HepG2 (cell line): Measurements from ENCODE around the gene INO80E. TPM values are rescaled to one million over a fixed set of nuclear protein-coding genes. Genes with fewer than 3 reads are reported as not detected.

Experiments used
- ARHGAP35 ChIP-seq: sonication (generic); formaldehyde crosslinking; IDR thresholded peaks from 2 replicates; pipeline ENCODE4 v1.9.0; 2022; ENCODE audit warnings: mild to moderate bottlenecking, inconsistent platforms, moderate library complexity, missing genetic modification reagents, borderline replicate concordance
- ARID4A ChIP-seq: sonication (generic); formaldehyde crosslinking; IDR thresholded peaks from 2 replicates; pipeline ENCODE4 v1.5.0; 2020; ENCODE audit warnings: mild to moderate bottlenecking, missing genetic modification reagents, borderline replicate concordance
- CBX2 ChIP-seq, 2 experiments: fragments of 200-600 bp in 1 of 2; sonication (generic); formaldehyde crosslinking in 1 of 2; IDR thresholded peaks; 2 replicates each; pipeline versions ENCODE4 v1.7.0 to v1.8.1; 2018 to 2022; ENCODE audit warnings: low read depth in 2 of 2, low read length in 1 of 2, mild to moderate bottlenecking in 1 of 2, missing genetic modification reagents in 1 of 2
- DBP ChIP-seq: sonication (generic); formaldehyde crosslinking; IDR thresholded peaks from 2 replicates; pipeline ENCODE4 v1.4.0; 2020; ENCODE audit warnings: missing genetic modification reagents; ENCODE audit errors: not compliant biosample characterization
- GPBP1L1 ChIP-seq: sonication (generic); formaldehyde crosslinking; IDR thresholded peaks from 2 replicates; pipeline ENCODE4 v1.5.0; 2020; ENCODE audit warnings: mild to moderate bottlenecking, missing genetic modification reagents
- HNRNPL ChIP-seq: fragments of 200-400 bp; formaldehyde crosslinking; IDR thresholded peaks from 2 replicates; pipeline ENCODE4 v1.6.1; 2017; ENCODE audit warnings: mild to moderate bottlenecking, low read depth, low read length
- NCOA2 ChIP-seq: sonication (generic); formaldehyde crosslinking; IDR thresholded peaks from 2 replicates; pipeline ENCODE4 v1.8.0; 2022; ENCODE audit warnings: inconsistent platforms
- NCOR1 ChIP-seq: fragments of 200-600 bp; sonication (generic); IDR thresholded peaks from 2 replicates; pipeline ENCODE4 v1.7.0; 2017; ENCODE audit warnings: antibody characterized with exemption, low read length, borderline replicate concordance
- POGK ChIP-seq: sonication (generic); formaldehyde crosslinking; conservative IDR thresholded peaks from 2 replicates; pipeline ENCODE4 v1.8.0; 2022; ENCODE audit warnings: mild to moderate bottlenecking, moderate library complexity, missing genetic modification reagents
- POLR2AphosphoS5 ChIP-seq: IDR thresholded peaks from 2 replicates; pipeline ENCODE4 v1.6.1; 2012; ENCODE audit warnings: low read depth, low read length
- SMAD3 ChIP-seq: sonication (generic); formaldehyde crosslinking; IDR thresholded peaks from 2 replicates; pipeline ENCODE4 v1.4.0; 2020; ENCODE audit warnings: missing genetic modification reagents
- STAG1 ChIP-seq: sonication (generic); formaldehyde crosslinking; IDR thresholded peaks from 2 replicates; pipeline ENCODE4 v1.4.0; 2020; ENCODE audit warnings: missing genetic modification reagents
- TAF15 ChIP-seq: fragments of 200-400 bp; formaldehyde crosslinking; IDR thresholded peaks from one replicate; pipeline ENCODE4 v1.6.1; 2018; ENCODE audit warnings: mild to moderate bottlenecking, low read depth, low read length; ENCODE audit not compliant: poor library complexity, severe bottlenecking
- TEAD2 ChIP-seq: sonication (generic); formaldehyde crosslinking; IDR thresholded peaks from 2 replicates; pipeline ENCODE4 v1.9.0; 2021; ENCODE audit warnings: missing genetic modification reagents
- ZNF20 ChIP-seq: sonication (generic); formaldehyde crosslinking; IDR thresholded peaks from 2 replicates; pipeline ENCODE4 v1.4.0; 2020; ENCODE audit warnings: mild to moderate bottlenecking, moderate library complexity, missing genetic modification reagents
- ZNF225 ChIP-seq: sonication (generic); formaldehyde crosslinking; IDR thresholded peaks from 2 replicates; pipeline ENCODE4 v1.4.0; 2020; ENCODE audit warnings: mild to moderate bottlenecking, missing genetic modification reagents
- ZNF335 ChIP-seq: sonication (generic); formaldehyde crosslinking; IDR thresholded peaks from 2 replicates; pipeline ENCODE4 v1.4.0; 2020; ENCODE audit warnings: missing genetic modification reagents
- ZNF337 ChIP-seq: sonication (generic); formaldehyde crosslinking; IDR thresholded peaks from 2 replicates; pipeline ENCODE4 v1.5.1; 2020; ENCODE audit warnings: missing genetic modification reagents, low read depth, mild to moderate bottlenecking, borderline replicate concordance
- polyA plus RNA-seq, 8 experiments: library from polyadenylated mRNA; depleted of rRNA in 3 of 8; stranded (reverse) in 7 of 8; unstranded in 1 of 8; fragments of >200 nt; fragmentation: Illumina TruSeq in 4 of 8; extraction: Trizol in 4 of 8; gene quantifications; 2 replicates each; pipeline versions ENCODE4 v1.2.1 to v1.2.3, GENCODE V29; 2011 to 2016; ENCODE audit warnings: low read depth in 4 of 8, missing spikeins in 1 of 8, mixed read lengths in 1 of 8; ENCODE audit not compliant: insufficient read depth in 1 of 8
- total RNA-seq, 5 experiments: library from RNA; depleted of rRNA; stranded (reverse); fragments of >200 nt; fragmentation: Illumina TruSeq; extraction: Trizol; gene quantifications; 2 replicates each; pipeline ENCODE4 v1.2.3, GENCODE V29; 2016; ENCODE audit warnings: low read depth in 1 of 5

Gene INO80E
- total and polyA plus RNA-seq, 2 of the 13 experiments (the other 11 are each of a cell fraction or from before 2014, with no cell fraction given), result 25.8 to 45.6 TPM

- peak; percentile 98; the same call in 1 of the 2 replicates for TF ChIP-seq ARID4A
- TF ChIP-seq NCOR1, result 0 out of 2 replicates have a peak, but pooled peaks have one; percentile 36
- peak; percentile 39; the same call in 1 of the 2 replicates for TF ChIP-seq NCOA2
- peak; percentile 95 for TF ChIP-seq ZNF335 (CRISPR knock-in tag)
- peak; percentile 86 for TF ChIP-seq ZNF225 (CRISPR knock-in tag)
- TF ChIP-seq ZNF20 (CRISPR knock-in tag), result peak; percentile 94
- peak; percentile 61; the same call in 1 of the 2 replicates for TF ChIP-seq HNRNPL
- TF ChIP-seq SMAD3 (CRISPR knock-in tag), result 0 out of 2 replicates have a peak, but pooled peaks have one; percentile 71
- TF ChIP-seq TAF15, result no peak
- peak; percentile 39; the same call in 1 of the 2 replicates for TF ChIP-seq STAG1 (CRISPR knock-in tag)
- TF ChIP-seq POGK (CRISPR knock-in tag), result peak; percentile 81; the same call in 1 of the 2 replicates
- TF ChIP-seq ZNF337, result peak; percentile 95
- TF ChIP-seq CBX2 (IDR thresholded peaks at IDR 0.05; ENCODE audit: low read depth, low read length), result no peak
- no peak for TF ChIP-seq CBX2 (CRISPR knock-in tag; IDR thresholded peaks at IDR 0.05; ENCODE audit: low read depth)
- peak; percentile 65 for TF ChIP-seq POLR2AphosphoS5
- TF ChIP-seq GPBP1L1 (CRISPR knock-in tag), result no peak
- TF ChIP-seq DBP (CRISPR knock-in tag), result peak; percentile 26
- no peak for TF ChIP-seq ARHGAP35 (CRISPR knock-in tag)
- no peak for TF ChIP-seq TEAD2 (CRISPR knock-in tag)
These were observed at the start of gene INO80E (continued) for GRCh38 chr16:29995911-29996765.
